A673 (cell line): ENCODE measurements around the gene NRM.

Source experiments
- EZH2 ChIP-seq: fragments of 200-600 bp; sonication (generic); IDR thresholded peaks from 2 replicates; pipeline ENCODE4 v1.6.1; 2017; ENCODE audit warnings: borderline replicate concordance, low read depth, mild to moderate bottlenecking, mixed read lengths, antibody characterized with exemption, low read length; ENCODE audit not compliant: poor library complexity, severe bottlenecking
- TF ChIP-seq, protein P1 (sequence below): fragments of 300-800, 200-600 bp; sonication (generic); conservative IDR thresholded peaks from 2 replicates; pipeline ENCODE4 v1.5.1; 2017; ENCODE audit warnings: low read depth, mild to moderate bottlenecking, antibody characterized with exemption, low read length, moderate library complexity, mixed read lengths

DNA sequence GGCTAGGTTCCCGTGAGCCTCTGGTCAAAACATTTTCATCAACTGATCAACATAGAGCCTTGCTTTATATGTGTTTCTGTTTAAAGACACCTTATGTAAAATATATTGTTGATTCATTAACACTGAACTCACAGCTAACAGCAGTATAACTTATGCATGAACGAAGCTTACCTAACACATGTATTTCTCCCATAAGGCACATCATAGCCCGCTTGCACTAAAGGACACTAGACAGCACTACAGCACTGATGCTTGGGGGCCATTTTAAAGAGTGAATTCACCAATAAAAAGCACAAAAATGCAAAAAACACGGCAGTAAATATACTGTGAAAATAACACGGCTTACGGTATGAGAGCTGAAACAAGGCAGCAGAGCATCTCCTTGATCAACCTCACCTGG, 47.7 kb upstream of the NRM start:
- TF ChIP-seq, protein P1, sequence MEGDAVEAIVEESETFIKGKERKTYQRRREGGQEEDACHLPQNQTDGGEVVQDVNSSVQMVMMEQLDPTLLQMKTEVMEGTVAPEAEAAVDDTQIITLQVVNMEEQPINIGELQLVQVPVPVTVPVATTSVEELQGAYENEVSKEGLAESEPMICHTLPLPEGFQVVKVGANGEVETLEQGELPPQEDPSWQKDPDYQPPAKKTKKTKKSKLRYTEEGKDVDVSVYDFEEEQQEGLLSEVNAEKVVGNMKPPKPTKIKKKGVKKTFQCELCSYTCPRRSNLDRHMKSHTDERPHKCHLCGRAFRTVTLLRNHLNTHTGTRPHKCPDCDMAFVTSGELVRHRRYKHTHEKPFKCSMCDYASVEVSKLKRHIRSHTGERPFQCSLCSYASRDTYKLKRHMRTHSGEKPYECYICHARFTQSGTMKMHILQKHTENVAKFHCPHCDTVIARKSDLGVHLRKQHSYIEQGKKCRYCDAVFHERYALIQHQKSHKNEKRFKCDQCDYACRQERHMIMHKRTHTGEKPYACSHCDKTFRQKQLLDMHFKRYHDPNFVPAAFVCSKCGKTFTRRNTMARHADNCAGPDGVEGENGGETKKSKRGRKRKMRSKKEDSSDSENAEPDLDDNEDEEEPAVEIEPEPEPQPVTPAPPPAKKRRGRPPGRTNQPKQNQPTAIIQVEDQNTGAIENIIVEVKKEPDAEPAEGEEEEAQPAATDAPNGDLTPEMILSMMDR, result no peak
- no peak for TF ChIP-seq EZH2
